Liver (tissue), 3 donors: ENCODE results near the gene WDR77.

Source experiments
- EGR1 ChIP-seq, 2 donors: IDR thresholded peaks; 2 replicates each; pipeline ENCODE4 v1.6.1; 2016 to 2018; ENCODE audit warnings: antibody characterized with exemption in 2 of 2, low read depth in 2 of 2
- FOXA2 ChIP-seq: IDR thresholded peaks from 2 replicates; pipeline ENCODE4 v1.6.1; 2016; ENCODE audit warnings: antibody characterized with exemption
- RXRA ChIP-seq, 2 donors: IDR thresholded peaks; 2 replicates each; pipeline ENCODE4 v1.6.1; 2017 to 2018; ENCODE audit warnings: antibody characterized with exemption in 2 of 2, mild to moderate bottlenecking in 1 of 2
- TAF1 ChIP-seq: conservative IDR thresholded peaks from 2 replicates; pipeline ENCODE4 v1.6.1; 2016; ENCODE audit warnings: antibody characterized with exemption, mild to moderate bottlenecking
- YY1 ChIP-seq: IDR thresholded peaks from 2 replicates; pipeline ENCODE4 v1.6.1; 2016; ENCODE audit warnings: antibody characterized with exemption, mild to moderate bottlenecking
- TF ChIP-seq, protein P1 (sequence below): fragments of 150-350 bp; IDR thresholded peaks from 2 replicates; pipeline ENCODE4 v1.5.1; 2017; ENCODE audit warnings: improper control_type of control experiment, low read depth, low read length; ENCODE audit not compliant: missing input control
- TF ChIP-seq, protein P2 (sequence below): IDR thresholded peaks from 2 replicates; pipeline ENCODE4 v1.6.1; 2016; ENCODE audit warnings: antibody characterized with exemption
- donor health status: healthy.
- donor health status: healthy.

DNA sequence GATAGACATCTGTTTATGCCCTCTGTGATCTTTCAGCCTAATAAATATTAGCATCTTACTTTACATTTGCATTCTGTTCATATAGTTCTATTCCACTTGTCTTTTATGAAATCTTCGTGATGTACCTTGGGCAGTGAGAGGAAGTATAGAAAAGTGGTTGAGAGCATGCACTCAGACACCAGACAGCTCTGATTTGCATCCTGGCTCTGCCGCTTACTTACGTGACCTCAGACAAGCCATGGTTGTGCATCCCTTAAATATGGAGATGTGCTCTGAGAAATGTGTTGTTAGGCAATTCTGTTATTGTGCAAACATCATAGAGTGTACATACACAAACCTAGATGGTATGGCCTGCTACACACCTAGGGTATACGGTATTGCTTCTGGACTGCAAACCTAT, 44.5 kb downstream of the WDR77 start:
- TF ChIP-seq EGR1 (IDR thresholded peaks at IDR 0.05; ENCODE audit: low read depth in 2 of 2) (no peak), YY1 (no peak), TAF1 (no peak), RXRA (IDR thresholded peaks at IDR 0.05) (no peak), FOXA2 (no peak)
- TF ChIP-seq, protein P1, sequence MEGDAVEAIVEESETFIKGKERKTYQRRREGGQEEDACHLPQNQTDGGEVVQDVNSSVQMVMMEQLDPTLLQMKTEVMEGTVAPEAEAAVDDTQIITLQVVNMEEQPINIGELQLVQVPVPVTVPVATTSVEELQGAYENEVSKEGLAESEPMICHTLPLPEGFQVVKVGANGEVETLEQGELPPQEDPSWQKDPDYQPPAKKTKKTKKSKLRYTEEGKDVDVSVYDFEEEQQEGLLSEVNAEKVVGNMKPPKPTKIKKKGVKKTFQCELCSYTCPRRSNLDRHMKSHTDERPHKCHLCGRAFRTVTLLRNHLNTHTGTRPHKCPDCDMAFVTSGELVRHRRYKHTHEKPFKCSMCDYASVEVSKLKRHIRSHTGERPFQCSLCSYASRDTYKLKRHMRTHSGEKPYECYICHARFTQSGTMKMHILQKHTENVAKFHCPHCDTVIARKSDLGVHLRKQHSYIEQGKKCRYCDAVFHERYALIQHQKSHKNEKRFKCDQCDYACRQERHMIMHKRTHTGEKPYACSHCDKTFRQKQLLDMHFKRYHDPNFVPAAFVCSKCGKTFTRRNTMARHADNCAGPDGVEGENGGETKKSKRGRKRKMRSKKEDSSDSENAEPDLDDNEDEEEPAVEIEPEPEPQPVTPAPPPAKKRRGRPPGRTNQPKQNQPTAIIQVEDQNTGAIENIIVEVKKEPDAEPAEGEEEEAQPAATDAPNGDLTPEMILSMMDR = no peak
- TF ChIP-seq, protein P2, sequence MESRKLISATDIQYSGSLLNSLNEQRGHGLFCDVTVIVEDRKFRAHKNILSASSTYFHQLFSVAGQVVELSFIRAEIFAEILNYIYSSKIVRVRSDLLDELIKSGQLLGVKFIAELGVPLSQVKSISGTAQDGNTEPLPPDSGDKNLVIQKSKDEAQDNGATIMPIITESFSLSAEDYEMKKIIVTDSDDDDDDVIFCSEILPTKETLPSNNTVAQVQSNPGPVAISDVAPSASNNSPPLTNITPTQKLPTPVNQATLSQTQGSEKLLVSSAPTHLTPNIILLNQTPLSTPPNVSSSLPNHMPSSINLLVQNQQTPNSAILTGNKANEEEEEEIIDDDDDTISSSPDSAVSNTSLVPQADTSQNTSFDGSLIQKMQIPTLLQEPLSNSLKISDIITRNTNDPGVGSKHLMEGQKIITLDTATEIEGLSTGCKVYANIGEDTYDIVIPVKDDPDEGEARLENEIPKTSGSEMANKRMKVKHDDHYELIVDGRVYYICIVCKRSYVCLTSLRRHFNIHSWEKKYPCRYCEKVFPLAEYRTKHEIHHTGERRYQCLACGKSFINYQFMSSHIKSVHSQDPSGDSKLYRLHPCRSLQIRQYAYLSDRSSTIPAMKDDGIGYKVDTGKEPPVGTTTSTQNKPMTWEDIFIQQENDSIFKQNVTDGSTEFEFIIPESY = no peak
